GM12875 (cell line): ENCODE results near the gene FAM171A1.

ENCODE experiments used
- H3K4me3 ChIP-seq: one replicate; pipeline ENCODE4 v1.5.1; 2011; ENCODE audit warnings: low read depth, low read length, control low read depth
- CTCF ChIP-seq: IDR thresholded peaks from 2 replicates; pipeline ENCODE4 v1.5.1; 2011; ENCODE audit warnings: low read depth, mild to moderate bottlenecking, control low read depth, inconsistent platforms, low read length, moderate library complexity, borderline replicate concordance; ENCODE audit not compliant: insufficient read depth

The FAM171A1 gene

GRCh38 chr10:15181576-15182156, 189.4 kb downstream of the FAM171A1 start:
- TF ChIP-seq CTCF: no peak
- no peak overlapping the region for H3K4me3 ChIP-seq

- TF ChIP-seq CTCF: no peak
- H3K4me3 ChIP-seq: no peak overlapping the region
These were observed 190.4 kb downstream of the FAM171A1 start for GRCh38 chr10:15180736-15181135.

- TF ChIP-seq CTCF: no peak
- H3K4me3 ChIP-seq: no peak overlapping the region
These were observed 194.8 kb downstream of the FAM171A1 start for GRCh38 chr10:15176269-15176668.

- no peak overlapping the region for H3K4me3 ChIP-seq
These were observed 195.5 kb downstream of the FAM171A1 start for GRCh38 chr10:15175587-15175986.

GRCh38 chr10:15172306-15172840, 198.7 kb downstream of the FAM171A1 start:
- H3K4me3 ChIP-seq: no peak overlapping the region
- TF ChIP-seq CTCF: no peak

More at GRCh38 chr10:15175587-15175986, 195.5 kb downstream of the FAM171A1 start:
- no peak for TF ChIP-seq CTCF

GRCh38 chr10:15169555-15170401, 201.3 kb downstream of the FAM171A1 start:
- no peak overlapping the region for H3K4me3 ChIP-seq
- TF ChIP-seq CTCF: no peak
